Suppressor macrophage treated with lipopolysaccharide for 1 hour (primary cell): Measurements from ENCODE around the gene AKAP1.
A peak's percentile ranks its signal among the peaks of the same experiment; 100 is the strongest.

Source experiments
- DNase-seq, 3 donors: peaks; one replicate each; pipeline ENCODE4 v3.0.0-alpha.2; 2020 to 2022

The AKAP1 gene, protein sequence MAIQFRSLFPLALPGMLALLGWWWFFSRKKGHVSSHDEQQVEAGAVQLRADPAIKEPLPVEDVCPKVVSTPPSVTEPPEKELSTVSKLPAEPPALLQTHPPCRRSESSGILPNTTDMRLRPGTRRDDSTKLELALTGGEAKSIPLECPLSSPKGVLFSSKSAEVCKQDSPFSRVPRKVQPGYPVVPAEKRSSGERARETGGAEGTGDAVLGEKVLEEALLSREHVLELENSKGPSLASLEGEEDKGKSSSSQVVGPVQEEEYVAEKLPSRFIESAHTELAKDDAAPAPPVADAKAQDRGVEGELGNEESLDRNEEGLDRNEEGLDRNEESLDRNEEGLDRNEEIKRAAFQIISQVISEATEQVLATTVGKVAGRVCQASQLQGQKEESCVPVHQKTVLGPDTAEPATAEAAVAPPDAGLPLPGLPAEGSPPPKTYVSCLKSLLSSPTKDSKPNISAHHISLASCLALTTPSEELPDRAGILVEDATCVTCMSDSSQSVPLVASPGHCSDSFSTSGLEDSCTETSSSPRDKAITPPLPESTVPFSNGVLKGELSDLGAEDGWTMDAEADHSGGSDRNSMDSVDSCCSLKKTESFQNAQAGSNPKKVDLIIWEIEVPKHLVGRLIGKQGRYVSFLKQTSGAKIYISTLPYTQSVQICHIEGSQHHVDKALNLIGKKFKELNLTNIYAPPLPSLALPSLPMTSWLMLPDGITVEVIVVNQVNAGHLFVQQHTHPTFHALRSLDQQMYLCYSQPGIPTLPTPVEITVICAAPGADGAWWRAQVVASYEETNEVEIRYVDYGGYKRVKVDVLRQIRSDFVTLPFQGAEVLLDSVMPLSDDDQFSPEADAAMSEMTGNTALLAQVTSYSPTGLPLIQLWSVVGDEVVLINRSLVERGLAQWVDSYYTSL

DNA sequence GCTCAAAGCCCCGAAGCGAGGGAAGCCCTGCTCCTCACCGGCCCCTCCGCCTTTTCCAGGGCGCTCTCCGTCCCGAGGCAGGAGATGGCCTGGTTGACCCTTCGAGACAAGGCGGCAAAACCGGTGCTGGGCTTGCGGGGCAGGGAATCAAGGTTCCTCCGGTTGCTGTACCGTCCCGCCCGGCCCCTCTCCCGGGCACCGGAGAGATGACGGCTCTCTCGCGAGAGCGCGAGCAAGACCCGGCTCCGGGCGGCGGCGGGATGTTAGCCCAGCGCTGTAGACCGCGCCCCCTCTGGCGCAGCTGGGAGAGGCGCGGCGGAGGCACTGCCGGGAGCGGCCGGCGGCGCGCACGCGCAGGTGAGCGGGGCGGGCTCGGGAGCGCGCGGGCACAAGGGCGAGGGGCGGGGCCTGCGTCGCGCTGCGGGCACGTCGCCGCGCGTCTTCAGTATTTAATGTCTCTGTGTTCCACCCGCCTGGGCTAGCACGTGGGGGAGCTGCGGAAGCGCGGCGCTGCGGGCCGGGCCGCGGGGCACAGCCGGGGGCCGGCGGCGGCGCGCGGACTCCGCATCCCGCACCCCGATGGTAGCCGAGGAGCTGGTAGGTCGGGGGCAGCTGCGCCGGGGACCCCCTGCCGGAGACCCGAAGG, at the start of gene AKAP1:
Gene AKAP1 (plus strand): TSS at position 445 of the 646 bp plus-strand sequence. CDS start 20,219 bp downstream, outside the sequence.
- peak; percentile 97 to 99 (median 99) for DNase-seq

DNA sequence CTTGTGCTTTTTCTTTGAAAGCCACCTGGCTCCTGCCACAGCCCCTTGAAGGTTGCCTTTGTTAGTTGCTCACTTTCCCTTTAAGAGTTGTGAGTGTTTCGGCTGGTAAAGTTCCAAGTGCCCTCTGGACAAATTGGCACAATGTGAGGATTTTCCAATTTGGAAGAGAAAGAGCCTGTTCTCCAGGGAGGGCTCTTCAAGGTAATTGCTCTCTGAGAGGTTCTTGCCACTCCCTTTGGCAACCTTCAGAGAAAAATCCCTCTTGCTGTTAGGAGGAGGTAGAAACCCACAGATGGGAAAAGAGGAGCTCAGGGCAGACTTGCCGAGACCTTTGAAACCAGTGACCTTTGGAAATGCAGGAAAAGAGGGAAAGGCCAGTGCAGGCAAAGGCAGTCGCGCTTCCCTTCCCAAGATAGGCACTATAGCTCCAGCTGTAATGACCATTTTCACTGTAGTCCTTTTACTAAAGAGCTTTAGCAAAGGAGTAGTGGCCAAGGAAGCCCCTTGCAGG, 49.0 kb upstream of the AKAP1 start:
- DNase-seq: no peak

DNA sequence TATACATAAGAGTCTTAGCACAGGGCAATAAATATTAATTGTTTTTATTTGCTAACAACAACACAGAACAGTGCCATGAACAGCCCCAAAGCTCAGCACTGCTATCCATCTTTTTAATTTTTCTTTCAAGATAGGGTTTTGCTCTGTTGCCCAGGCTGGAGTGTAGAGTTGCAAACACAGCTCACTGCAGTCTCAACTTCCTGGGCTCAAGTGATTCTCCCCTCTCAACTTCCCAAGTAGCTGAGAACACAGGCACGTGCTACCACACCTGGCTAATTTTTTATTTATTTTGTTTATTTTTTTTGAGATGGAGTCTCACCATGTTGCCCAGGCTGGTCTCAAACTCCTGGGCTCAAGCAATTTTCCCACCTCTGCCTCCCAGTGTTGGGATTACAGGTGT, 47.6 kb upstream of the AKAP1 start:
- no peak for DNase-seq

DNA sequence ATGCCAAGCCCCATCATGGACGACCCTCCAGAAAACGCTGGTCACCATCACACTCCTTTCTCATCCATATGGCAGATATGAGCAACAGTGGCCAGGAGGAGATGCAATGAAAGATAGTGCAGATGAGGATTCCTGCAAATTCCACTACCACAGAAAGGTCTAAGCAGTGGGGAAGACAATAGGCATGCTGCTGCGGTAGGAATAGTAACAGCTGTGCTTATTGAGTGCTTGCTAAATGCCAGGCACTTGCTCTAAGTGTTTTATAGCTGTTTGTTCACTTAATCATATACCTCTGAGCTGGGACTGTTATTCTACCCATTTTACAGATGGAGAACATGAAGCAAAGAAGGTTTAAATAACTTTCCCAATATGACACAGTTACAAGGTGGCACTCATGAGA, 46.6 kb upstream of the AKAP1 start:
- no peak for DNase-seq

DNA sequence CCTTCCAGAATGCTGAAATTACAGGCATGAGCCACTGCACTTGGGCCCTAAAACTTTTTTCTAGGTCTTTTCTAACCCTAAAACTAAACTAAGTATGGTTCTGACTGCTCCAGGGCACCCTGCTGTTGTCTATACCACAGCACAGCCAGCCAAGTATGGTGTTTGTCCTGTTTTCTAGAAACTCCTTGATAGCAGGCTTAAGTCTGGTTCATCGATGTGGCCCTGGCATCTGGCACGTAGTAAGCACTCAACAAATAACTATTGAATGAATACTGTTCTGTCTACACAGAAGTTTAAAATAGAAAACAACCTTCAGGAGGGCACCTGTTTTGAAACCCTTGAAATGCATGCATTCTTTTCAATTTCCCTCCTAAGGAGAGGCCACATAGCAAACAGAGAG, 44.5 kb upstream of the AKAP1 start:
- no peak for DNase-seq

DNA sequence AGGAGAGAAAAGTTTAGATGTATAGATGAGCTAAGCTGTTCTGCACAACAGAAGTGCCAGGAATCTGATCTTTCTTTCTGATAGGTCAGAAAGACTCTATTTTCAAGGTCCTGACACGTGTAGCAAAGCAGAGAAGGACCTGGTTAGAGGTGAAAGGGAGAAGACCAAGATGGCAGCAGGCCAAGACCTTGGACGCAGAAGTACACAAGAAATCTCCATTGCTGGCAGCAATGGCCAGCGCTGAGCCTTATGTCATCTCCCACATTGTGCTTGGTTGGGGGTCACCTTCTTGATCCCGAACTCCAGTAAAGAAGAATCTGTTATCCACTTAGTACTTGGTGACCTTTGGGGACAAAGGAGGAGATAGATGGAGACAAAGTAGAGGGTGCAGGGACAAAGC, 41.8 kb upstream of the AKAP1 start:
- DNase-seq: no peak

DNA sequence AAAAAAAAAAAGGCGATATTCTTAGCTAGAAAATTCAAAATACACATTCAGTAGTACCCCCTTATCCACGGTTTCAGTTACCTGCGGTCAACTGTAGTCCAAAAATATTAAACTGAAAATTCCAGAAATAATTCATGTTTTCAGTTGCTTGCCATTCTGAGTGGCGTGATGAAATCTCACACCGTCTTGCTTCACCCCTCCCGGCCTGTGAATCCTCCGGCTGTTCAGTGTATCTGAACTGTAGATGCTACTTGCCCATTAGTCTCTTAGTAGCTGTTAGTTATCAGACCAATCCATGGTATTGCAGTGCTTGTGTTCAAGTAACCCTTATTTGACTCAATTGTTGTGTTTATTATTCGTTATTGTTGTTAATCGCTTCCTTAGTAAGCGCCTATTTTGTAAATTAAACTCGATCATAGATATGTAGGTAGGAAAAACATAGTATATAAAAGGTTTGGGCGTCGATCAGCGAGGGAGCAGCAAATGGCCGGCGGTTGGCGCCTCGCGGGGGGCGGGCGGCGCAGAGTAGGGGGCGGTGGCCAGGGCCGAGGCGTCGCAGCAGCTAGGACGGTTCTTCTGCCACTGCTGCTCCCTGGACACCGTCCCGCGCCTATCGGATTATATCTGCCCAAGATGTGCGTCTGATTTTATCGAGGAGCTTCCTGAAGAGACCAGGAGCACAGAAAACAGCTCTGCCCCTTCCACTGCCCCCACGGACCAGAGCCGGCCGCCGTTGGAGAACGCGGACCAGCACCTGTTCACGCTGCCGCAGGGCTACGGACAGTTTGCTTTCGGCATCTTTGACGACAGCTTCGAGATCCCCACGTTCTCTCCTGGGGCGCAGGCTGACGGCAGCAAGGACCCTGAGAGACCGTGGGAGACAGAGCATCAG, 39.8 kb upstream of the AKAP1 start:
- DNase-seq: peak in 2 of 3 donors; percentile 26 to 28

DNA sequence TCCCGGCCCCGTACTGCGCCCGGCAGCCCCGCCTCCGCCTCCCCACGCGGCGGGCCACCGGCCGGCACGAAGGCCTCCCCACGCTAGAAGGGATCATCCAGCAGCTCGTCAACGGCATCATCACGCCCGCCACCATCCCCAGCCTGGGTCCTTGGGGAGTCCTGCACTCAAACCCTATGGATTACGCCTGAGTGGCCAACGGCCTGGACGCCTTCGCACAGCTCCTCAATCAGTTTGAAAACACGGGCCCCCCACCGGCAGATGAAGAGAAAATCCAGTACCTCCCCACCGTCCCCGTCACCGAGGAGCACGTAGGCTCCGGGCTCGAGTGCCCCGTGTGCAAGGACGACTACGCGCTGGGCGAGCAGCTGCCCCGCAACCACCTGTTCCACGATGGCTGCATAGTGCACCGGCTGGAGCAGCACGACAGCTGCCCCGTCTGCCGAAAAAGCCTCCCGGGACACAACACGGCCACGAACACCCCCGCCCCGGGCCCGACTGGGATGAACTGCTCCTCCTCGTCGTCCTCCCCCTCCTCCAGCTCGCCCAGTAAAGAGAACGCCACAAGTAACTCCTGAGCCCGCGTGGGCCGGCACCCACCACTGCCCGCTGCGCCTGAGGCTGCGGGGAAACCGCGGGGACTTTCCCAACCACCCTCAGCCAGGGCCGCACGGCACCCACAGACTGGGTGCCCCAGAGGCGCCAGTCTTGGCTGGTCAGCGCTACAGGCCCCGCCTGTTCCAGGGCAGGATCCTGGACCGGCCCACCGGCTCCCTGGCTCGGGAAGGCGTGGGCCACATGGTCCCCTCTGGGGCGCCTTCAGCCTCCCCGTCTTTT, 39.0 kb upstream of the AKAP1 start:
- peak; percentile 89 to 97 (median 94) for DNase-seq

DNA sequence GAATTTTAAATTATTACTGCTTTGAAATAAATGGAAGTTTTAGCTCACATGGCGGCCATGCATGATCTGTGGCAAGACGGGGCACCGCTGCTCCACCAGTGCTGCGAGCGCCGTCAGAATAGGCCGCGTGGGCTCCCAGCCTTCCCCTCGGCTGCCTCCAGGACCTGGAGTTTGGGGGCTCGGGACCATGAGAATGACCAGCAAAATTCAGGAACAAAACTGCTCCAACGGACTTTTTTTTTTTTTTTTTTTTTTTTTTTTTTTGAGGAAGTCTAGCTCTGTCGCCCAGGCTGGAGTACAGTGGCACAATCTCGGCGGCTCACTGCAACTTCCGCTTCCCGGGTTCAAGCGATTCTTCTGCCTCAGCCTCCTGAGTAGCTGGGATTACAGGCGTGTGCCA, 38.3 kb upstream of the AKAP1 start:
- DNase-seq: peak; percentile 68 to 71 (median 71)

DNA sequence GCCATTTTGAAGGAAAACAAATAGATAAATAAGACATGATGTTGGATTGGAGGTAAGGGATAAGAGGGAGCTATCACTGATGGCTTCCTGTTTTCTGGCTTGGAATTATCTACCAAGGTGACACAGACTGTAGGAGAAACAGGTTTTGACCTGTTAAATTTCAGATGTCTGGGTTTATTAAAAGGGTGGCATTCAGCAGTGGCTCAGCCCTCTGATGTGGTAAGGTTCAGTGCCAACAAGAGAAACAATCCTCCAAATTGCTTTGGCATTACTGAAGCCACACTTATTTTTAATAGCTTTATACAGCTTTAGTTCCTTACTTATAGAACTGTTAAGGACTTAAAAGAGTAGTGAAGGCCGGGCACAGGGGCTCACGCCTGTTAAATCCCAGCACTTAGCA, 37.0 kb upstream of the AKAP1 start:
- DNase-seq: no peak

DNA sequence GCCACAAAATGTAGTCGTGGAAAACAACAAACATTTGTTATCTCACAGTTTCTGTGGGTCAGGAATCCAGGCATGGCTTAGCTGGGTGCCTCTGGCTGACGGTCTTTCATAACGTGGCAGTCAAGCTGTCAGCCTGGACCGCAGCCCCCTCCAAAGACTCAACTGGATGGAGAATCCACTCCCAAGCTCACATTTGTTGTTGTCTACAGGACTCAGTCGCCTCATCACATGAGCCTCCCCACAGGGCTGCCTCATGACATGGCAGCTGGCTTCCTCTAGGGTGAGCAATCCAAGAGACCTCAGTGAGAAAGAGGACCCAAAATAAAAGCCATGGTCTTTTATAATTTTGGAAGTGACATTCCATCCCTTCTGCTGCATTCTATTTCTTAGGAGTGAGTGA, 34.7 kb upstream of the AKAP1 start:
- DNase-seq: peak; percentile 20 to 23 (median 22)

DNA sequence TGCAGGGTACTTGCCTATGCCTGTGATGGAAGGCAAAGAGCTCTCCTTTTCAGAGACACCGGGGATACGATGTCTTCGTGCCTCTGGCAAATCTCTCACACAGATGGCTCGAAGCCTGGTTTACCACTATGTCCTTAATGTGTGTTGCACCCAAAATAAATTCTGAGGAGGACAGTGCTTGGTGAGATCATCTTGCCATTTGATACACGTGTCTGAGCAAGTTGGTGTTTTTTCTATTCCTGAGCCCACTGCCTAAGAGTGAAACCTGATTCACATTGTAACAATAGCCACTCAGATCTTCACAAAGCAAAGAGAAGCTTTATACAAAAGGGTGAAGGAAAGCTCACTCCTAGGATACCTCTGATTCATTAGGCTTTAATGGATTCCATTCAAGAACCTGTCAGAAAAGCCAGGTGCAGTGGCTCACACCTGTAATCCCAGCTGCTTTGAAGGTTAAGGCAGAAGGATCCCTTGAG, 33.1 kb upstream of the AKAP1 start:
- DNase-seq: no peak

DNA sequence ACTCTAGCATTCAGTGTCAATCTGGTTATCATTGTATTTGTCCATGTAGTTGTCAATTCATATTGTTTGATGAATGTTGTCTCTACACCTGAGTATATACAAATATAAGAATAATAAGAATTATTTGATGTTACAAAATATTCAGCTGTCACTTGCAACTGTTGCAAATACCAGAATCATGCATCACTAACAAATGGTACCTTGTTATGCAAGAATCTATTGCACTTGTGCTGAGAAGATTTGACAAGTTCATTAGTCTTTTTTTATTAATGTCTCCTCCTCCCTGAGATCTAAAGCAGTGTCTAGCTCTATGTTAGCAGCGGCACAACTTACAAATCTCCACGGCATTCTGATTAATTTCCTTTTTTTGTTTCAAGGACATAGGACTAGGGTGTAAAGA, 22.2 kb upstream of the AKAP1 start:
- no peak for DNase-seq

DNA sequence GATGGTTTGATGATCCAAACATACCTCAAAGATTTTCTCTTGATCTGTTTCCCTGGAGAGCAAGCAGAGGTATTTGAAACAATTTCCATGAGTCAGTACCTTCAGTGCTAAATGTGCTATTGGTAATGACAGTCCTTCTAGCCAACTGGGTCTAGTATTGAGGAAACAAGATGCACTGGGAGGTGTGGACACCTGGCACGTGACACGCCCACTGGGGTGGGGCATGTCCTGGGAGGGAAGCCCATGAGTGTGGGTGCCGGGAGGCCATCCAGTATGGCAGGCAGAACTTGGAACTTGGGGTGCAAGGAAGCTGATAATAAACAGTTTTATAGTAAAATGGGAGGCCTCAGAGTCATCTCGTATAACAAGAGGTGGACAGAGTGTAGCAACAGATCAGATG, 17.9 kb upstream of the AKAP1 start:
- no peak for DNase-seq

DNA sequence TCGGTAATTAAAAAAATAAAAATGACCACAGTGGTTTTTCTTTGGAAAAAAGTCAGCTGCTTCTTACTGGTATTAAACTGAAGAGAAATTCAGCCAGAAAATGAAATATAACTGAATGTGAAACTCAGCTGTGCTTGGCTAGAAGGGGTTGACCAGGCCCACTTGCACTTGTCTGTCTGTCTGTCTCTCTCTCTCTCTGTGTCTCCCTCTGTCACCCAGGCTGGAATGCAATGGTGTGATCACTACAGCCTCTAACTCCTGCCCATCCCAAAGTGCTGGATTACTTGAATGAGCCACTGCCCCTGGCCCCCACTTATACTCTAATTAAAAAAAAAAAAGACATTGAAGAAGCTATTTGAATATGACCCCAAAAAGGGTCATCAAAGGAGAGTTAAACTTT, 17.3 kb upstream of the AKAP1 start:
- DNase-seq: no peak

DNA sequence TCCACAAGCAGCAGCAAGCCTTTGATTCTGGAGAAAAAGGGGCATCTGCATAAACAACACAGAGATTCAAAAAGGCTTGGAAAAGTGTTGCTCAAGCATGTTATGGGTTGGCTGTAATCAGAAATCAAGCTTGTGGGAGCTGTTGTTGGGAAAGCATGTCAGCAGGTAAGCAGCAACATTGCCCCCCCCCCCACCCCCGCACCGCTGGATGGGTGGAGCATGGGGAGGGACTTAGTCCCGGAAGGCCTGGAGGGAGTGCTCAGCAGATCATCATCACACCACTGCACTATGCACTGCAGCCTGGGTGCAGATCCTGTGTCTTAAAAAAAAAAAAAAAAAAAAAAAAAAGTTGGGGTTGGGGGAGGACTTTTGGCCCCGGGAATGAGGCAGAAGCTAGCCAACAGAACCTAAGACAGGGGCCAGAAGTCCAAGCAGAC, 16.8 kb upstream of the AKAP1 start:
- DNase-seq: peak in 1 of 3 donors; percentile 10

DNA sequence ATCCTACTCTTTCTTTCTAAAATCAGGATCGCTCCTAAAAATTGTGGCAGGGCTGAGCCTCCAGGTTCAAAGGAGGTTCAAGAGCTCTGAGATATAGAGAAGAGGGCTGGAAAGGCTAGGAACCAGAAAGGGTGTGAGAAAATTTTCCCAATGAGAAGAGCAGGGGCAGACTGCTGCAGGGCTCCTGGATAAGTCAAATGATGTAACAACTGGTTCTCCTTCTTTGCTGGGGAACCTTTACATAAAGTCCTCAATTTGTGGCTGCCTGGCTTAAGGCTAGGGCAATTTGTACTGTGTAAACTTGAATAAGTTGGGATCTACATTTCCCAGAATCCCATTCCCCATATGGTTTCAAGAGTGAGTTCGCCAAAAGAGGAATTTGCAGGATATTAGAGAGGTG, 16.3 kb upstream of the AKAP1 start:
- no peak for DNase-seq

DNA sequence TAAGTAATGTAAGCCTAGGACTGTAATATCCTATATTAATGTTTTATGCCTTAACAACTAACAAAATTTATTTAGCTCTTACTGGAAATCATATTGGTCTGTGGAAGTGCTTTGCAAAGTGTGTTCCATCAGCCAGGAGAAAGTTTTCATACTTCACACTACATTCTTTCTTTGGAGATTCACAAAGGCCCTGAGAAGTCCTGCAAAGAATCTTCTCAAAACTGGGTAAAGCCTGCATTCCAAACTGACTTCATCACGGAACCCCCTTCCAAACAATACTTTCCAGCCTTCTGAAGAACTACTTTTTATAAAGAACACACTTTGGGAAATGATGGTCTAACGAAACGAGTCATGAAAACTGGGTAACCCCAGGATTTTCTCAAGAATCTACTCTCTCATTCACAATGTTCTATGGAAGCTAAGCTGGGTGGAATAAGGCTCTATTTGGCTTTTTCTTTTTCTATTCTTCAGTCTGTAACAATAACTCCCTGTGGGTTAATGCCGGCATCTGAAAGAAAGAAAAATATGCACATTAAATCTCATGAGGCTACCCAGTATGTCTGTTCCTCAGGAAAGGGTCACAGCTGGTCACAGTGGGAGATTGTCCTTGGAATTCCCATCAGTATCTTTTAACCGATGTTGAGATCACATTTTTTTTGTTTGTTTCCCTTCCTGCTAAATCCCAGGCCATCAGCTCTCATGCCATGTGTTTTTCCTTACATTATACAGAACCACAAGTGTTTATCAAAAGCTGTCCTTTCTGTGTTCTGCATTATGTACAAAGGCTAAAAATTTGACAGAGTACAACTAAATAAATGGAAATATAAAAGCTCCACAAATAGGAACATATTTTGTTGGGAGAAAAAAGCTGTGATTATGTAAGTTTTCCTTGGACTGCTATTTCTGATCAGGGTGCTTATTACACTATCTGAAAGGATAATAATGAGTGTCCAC, 12.8 kb upstream of the AKAP1 start:
- DNase-seq: peak in 1 of 3 donors; percentile 16

DNA sequence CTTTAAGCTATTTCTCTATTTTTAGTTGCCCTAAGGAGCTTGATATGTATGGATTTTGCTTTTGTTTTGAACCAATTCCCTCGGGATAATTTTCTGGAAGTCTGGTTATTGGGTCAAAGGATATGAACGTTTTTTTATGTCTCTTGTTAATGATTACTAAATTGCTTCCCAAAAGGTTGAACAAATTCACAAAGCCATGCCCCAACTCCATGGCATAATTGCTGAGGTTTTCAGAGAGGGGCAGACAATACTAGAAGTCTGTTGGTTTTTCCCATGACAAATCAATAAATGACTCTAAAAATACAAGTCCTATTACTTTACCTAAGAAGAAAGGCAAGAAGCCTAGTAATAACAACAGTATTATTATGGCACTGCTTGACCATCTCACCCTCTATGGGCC, 11.4 kb upstream of the AKAP1 start:
- DNase-seq: no peak

DNA sequence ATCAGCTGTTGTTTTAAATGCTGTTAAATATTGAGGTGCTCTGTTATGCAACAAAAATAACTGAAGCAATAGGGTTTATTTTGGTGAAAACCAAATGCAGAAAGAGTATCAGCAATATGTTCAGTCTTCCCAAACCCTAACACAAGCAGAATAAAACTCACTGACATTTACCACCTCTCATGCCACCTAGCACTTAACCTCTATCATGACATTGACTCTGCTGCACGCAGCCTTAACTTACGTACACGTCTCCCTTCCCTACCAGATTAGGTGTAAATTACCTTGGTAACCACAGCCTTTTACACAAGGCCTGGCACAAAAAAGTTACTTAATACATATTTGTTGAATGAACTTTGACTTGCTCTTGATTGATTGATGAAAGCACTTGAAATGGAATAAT, 9.9 kb upstream of the AKAP1 start:
- DNase-seq: no peak
